Stimulated activated CD8-positive, alpha-beta memory T cell treated with anti-CD3 and anti-CD28 coated beads, Interleukin-2, amount 100 ng/mL, for 1 hour (primary cell): ENCODE measurements around the gene GRM5.
"Not testable (repeated sequence)": the region's sequence is repeated elsewhere in the genome, so short reads cannot be mapped to it uniquely, and the experiment has no call there.

Source experiments
- DNase-seq, 2 donors: peaks; one replicate each; pipeline ENCODE4 v3.0.0-alpha.2; 2020; ENCODE audit warnings: low read depth in 2 of 2

The GRM5 gene

DNA sequence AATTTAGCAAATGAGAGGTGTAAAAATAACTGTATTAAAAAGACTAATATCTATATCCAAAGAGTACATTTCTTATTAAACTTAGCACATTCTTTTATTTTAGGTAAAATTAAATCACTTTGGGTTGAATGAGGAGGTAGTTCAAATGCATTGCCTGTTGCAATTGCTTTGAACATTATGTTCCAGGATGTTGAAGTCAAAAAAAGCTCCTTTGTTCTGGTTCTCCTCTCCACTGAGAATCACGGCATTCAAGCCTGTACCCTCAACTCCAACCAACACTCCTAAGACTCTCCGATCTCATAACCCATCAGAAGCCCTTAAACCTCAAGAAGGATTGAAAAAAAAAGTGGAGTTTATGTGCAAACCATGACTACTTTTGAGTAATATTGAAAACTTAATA lies 230.1 kb downstream of the GRM5 start:
- DNase-seq: not testable (repeated sequence)

DNA sequence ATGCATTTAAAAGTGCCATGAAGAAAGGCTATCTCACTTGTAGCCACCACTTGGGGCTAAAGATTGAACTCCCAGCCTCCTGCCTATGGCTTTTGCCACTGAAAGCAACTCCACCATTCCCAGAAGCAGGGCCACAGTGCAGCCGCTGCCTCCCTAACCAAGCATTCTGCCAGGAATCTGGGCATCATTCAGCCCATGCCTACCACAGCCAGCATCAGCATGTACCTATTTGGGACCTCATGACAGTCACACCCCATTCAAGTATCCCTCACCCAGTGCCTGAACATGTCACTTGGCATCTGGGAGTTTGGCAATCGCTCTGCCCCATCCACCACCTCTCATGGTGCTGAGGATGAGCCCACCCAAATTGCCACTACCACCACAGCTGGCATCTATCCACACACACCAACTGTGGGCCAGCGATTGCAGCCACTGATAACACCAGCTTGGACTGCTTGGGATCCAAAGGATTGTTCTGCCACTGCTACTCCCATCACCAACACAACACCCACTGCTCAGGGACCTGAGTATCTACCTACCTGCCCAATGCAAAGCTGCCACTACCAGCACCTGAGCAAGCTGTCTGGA lies 234.4 kb downstream of the GRM5 start:
- no peak for DNase-seq

DNA sequence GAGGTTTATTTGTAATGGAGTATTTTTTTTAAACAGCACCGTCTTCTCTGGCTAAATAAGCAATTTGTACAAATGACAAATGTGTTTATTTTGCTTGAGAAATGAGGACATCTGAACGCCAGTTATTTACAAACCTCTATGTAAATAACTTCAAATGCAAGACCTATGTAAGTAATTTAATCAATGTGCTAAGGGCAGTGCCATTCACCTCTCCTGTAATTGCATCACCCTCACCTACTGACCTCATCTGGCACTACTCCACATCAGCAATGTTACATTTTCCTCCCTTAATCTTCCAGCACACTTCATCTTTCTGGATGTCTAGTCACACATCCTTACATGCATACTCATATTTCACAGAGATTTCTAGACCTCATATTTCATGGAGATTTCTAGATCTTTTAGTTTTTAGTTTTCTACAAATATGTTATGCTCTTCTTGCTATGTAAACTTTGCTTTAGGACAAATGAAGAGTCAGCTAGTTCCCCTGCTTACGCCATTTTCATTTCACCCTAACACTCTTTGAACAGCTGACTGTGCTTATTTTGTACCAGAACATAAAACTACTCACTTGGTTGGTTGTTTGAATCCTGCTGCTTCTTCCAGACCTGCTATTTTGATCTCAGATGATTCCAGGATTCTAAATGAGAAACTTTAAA lies 238.6 kb downstream of the GRM5 start:
- no peak for DNase-seq

DNA sequence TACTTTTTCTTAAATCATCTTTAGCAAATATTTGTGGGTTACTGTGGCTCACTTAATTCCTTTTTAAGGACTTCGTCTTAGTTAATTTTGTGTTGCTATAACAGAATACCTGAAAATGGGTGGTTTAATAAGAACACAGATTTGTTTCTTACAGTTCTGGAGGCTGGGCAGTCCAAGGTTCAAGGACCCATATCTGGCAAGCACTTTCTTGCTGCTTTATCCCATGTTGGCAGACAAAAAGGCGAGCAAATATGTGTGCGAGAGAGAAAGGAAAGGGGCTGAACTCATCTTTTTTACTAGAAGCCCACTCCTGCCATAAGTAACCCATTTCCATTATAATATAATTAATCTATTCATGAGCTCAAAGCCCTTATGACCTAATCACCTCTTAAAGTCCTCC lies 246.2 kb downstream of the GRM5 start:
- no peak for DNase-seq

DNA sequence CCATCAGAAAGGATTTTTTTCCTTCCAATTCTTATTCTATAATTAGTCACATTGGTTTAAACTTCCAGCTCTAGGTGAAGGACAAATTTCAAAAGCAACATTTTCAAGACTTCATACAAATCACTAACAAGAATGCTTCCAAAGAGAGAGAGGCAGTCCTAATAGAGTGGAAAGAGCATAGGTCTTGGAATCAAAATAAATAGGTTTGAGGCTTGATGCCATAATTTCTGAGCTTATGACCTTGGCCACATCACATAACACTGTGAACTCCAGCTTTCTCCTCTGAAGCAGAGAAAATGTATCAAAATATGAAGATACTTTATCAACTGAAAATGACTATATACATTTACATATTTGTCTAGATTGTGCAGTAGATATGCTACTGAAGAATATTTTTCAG lies 246.8 kb downstream of the GRM5 start:
- DNase-seq: no peak

DNA sequence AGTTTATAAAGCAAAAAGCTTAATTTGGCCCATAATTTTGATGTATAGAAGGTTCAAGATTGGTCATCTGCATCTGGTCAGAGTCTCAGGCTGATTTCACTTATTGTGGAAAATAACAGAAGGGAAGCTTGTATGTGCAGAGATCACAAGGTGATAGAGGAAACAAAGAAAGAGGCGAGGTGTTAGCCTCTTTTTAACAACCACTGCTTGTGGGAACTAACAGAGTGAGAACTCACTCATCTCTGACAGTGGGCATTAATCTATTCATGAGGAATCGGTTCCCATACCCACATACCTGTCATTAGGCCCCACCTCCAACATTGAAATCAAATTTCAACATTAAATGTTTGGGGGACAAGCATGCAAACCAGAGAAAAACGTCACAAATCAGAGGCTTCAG lies 250.3 kb downstream of the GRM5 start:
- DNase-seq: no peak

DNA sequence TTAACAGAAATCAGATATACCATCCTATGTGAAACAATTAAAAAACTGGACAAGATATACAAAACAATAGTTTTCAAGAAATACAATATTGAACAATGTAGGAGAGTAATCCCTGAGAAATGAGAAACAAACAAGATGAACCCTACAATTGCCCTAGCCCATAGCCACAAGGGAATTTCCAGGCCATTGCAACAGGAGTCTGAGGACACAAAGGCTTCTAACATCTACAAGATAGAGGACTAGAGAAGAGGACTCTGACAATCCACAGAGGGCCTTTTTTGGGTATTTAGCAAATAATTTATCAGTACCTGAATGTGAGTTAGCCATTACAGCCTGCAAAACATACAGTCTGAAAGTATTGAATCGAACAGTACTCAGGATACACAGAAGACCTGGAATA lies 251.7 kb downstream of the GRM5 start:
- DNase-seq: no peak

DNA sequence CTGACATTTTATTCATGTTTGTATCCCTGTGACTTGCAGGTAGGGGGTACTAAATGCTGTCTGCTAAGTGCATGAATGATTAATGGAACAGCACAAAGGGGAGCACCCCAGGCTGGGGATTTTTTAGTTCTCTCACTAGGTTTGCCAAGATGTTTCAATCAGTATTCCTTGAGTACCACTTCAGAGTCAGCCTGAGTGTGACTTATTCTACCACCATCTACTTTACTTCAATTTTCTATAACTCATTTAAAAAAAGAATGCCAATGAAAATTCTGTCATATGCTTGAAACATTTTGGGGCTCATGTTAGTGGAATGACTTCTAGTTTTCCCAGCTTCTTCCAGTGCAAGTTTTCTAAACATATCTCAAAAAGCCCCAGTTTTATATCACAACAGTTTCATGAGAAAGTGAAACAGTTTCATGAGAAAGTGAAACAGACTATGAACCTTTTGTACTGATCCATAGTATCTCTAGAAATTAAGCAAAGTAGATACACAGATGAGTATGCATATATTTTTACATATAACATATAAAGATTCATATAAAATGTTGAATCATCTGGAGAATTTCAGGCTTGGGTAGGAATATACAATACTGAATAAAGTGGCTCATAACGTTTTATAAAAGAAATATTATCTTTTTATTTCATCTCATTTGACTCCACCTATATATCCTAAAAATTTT lies 252.4 kb downstream of the GRM5 start:
- no peak for DNase-seq

DNA sequence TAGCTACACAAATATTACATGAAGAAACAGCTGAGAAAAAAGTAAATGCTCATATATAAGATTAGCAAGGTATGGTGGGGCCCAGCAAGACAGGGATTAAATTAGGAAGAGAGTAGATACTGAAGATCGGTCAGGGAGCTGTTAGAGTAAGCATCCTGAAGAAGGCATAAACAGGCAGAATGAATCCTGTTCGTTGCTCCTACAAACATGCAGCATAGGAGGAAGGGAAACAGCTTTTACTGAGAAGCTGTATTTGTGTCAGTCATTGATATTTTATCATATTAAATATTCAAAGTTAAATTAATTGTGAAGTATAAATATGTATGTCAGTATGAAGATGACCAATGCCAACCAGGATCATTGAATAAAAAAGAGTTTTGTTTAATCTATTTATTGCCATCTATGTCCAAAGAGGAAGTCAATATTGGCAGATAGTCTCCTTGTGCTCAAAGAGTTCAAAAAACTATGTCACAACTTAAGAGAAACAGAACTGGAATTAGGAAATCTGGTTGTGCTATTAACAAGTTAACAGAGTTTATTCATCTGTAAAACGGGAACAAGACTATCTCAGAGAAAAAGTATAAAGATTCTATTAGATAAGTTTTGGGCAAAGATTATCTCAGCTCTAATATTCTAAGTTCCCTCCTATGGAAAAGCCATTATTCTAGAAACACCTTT lies 255.2 kb downstream of the GRM5 start:
- no peak for DNase-seq

DNA sequence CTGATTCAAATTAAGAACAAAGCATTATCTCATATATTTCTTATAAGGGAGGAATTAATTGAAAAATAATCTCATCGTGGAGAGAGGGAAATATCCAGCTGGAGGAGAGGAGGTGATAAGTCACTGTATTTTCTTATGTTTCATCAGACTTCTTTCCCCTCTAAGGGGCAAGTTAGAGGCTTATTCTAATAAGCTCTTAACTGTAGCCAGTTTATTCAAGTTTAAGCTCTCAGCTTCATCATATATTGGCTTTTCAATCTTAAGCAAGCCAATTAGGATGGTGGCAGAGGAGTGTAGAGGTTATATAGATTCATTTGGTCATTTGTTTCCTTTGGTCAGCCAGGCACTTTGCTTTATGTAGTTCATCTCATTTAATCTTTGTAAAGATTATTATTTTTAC lies 256.7 kb downstream of the GRM5 start:
- DNase-seq: no peak

DNA sequence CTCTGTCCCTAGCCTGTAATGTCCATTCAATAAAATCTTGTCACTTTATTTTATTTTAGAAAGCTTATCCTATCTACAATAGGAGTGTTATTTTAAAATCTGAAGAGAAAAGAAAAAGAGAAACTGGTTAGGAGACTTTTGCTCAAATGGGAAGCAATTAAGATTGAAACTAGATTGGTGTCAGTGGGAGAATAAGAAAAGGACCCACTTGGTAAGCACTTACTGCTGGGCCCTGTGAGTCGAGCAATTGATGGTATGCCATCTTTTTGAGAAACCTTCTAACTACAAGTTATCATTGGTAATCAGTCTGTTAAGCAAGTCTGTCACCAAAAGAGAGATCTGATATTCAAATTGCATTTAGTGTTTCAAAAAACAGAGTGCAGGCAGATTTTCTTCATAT lies 258.4 kb downstream of the GRM5 start:
- DNase-seq: no peak

DNA sequence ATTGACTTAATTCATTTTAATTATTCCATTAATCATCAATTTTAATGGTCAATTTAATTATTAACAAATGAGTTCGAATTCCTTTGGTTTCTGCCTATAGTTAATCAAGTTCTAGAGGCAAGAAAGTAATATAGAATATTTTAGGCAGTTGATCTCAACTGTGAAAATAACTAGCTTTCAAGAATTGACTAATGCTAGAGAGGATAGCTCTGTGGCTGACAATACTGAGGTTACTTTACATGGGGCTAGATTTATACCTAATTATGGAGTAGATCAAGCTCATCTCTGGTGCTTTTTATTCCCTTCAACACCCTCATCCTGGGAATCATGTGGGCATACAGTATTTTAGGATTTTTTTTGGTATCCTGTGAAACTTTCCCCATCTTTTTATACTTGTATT lies 259.4 kb downstream of the GRM5 start:
- no peak for DNase-seq

DNA sequence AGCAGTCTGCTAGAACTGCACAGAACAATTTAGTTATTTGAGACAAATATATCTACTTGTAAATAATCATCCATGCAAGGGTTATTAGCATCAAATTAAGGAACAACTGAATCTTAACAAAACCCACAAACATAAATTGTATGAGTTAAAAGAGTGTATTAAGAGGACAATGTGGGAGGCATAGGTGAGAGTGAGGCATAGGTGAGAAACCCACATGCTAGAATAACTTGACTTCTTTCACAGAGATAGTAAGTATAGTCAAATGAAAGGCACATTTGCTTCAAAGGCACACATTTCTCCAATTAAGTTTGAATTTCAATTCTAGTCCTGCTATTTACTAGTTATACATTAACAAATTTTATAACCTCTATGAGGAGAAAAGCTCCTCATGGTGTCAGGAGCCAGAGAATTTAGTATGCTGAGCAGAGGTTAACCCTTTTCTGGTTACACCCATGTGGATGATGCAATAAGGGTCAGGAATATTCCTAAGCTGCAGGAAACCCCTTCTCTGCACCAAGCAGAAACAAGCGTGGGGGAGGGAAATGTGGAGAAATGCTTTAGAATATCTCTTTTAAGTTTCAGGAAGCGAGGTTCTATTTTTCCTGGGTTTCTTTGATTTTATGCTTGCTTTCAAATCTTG lies 264.2 kb downstream of the GRM5 start:
- DNase-seq: no peak

DNA sequence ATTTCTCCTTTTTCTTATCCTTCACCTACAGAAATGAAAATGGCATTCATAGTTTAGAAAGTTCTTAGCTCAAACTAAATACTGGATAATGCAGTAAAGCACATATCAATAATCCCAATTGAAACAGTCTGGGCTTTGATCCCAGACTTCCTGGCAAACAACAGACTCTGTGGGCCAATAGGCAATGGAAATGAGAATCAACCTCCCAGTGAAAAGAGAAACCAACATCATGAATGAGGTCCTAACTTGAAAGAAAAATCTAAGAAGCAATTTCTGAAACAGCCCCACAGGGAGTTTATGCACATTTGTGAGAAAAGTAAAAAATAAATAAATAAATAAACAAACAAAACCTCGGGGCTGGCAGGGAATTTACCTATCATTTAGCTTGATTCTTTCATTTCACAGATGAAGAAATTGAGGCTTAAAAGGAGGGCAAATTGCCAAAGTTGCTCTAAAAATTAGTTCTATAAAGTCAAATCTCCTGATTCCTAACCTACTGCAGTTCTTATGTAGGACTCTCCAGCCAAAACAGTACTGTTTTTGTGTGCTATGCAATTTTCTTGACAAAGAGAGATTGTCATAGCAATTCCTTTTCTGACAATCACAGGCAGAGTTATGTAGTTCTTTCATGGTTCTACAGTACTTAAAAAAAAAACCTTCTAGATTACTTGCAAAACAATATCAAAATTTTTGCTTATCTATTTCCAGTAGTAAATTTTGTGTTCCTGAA lies 265.8 kb downstream of the GRM5 start:
- no peak for DNase-seq

DNA sequence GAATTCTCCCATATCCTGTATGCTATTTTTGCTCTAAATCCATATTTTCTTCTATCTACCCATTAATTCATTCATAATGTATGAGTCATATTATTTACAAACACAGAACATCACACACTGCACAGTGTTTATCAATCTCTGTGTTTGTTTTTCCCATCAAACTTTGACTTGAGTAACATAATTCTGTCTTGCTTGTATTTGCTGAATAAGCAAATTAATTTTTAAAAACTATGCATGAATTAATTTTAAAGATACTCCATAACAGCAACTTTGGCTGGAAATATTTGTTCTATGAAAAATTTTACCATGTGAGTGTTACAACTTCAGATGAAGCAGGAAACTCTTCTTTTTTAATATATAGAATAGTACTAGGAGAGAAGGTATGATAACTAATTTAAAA lies 275.6 kb downstream of the GRM5 start:
- DNase-seq: no peak

DNA sequence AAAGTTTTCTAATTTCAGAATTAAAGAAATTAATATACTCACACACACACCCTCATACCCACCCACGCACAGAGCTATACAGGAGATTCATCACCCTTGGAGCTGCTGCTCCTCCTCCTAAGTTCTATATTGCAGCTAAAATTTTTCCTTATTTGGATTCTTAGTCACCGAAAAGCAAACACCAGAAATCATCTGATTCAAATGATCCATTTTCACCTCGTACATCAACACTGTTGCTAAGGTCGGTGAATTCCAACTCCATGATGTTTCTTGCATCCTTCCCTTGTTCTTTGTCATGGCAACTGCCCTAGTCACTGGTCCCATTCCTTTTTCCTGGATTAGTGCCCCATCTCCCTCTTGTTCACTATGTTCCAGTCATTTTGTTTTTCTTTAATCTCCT lies 286.2 kb downstream of the GRM5 start:
- DNase-seq: no peak

DNA sequence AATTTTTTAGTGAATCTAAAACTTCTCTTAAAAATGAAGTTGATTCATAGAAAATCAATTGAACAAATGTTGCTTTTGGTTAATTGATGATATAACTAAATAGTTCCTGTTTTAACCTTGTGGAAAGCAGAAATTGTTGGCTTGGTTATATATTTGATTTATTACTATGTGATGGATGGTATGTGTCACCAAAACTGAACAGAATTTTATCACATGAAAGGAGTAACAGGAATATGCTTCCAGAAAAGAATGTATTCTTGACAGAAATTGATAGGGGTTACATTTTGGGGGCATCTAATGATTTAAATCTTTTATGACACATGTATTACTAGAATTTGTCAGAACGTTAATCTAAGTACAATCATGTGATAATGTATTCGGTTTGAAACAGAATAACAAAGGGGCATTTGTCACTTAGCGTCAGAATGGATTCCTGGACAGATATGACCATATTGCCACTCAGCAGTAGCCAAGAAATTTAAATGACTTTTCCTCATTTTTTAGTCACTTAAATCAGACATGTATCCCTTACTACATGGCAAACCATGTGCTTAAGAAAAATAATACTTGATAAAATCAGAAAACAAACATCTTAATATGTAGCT lies 295.2 kb downstream of the GRM5 start:
- no peak for DNase-seq

DNA sequence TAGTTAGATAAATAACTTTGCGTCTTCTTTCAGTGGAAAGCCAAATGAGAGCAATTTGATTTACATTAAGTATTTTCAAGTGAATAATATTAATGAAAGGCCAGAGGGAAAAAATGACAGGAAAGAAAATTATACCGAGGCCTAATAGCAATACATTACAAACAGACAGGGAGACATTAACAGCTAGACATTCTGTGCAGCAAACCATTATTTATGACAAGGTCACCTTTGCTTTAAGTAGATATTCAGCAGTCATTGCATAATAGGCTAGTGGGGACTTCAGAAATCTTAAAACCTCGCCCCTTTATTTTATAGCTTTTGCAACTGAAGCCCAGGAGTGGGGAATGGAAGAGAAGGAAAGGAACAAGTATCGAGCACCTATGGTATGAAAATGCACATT lies 321.6 kb downstream of the GRM5 start:
- DNase-seq: no peak

DNA sequence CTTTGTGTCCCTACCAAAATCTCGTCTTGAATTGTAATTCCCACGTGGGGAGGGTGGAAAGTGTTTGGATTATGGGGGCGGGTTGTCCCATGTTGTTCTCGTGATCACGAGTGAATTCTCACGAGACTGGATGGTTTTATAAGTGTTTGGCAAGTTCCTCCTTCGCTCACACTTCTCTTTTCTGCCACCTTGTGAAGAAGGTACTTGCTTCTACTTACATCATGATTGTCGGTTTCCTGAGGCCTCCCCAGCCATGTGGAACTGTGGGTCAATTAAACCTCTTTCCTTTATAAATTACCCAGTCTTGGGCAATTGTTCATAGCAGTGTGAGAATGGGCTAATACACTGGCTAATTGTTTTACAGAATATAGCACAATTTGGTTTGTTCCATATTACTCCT lies 326.3 kb downstream of the GRM5 start:
- no peak for DNase-seq

DNA sequence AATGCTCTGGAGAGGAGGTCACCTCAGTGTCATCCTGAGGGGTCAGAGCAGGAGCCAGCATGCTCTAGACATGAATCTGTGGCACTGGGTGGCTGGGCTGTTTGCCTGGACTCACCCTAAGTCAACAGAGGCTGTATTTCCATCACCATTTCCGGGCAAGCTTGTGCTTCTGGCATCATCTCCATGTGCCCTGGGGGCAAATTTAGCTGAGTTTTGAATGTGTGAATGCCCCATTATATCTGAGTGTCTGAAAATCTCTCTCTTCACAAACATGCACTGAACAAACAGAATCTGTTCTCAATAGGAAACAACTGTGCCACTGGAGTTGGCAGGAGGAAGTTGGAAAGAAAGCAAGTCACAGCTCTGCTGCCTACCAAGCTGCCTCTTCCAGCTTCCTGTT lies 356.2 kb downstream of the GRM5 start:
- no peak for DNase-seq

DNA sequence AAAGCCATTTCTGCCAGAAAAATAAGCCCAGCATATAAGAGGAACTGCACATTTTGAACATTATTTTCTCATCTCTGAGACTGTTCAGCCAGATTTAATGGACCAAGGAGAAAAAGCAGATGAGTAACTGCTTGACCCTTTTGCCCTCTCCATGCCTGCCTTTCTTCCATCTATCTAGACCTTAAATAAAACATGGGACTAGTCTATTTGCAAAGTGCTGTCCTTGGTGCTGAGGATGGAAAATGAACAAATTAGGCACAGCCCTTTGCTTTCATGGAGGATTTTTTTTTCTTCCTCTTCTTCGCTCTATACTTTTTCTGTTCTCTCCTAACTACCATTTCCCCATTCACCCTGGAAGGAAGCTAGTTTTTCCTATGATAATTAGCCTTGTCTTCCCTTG lies 361.3 kb downstream of the GRM5 start:
- DNase-seq: no peak
